ENCODE data around the gene KIF21B.
A peak's percentile ranks its signal among the peaks of the same experiment; 100 is the strongest.

The KIF21B gene, protein sequence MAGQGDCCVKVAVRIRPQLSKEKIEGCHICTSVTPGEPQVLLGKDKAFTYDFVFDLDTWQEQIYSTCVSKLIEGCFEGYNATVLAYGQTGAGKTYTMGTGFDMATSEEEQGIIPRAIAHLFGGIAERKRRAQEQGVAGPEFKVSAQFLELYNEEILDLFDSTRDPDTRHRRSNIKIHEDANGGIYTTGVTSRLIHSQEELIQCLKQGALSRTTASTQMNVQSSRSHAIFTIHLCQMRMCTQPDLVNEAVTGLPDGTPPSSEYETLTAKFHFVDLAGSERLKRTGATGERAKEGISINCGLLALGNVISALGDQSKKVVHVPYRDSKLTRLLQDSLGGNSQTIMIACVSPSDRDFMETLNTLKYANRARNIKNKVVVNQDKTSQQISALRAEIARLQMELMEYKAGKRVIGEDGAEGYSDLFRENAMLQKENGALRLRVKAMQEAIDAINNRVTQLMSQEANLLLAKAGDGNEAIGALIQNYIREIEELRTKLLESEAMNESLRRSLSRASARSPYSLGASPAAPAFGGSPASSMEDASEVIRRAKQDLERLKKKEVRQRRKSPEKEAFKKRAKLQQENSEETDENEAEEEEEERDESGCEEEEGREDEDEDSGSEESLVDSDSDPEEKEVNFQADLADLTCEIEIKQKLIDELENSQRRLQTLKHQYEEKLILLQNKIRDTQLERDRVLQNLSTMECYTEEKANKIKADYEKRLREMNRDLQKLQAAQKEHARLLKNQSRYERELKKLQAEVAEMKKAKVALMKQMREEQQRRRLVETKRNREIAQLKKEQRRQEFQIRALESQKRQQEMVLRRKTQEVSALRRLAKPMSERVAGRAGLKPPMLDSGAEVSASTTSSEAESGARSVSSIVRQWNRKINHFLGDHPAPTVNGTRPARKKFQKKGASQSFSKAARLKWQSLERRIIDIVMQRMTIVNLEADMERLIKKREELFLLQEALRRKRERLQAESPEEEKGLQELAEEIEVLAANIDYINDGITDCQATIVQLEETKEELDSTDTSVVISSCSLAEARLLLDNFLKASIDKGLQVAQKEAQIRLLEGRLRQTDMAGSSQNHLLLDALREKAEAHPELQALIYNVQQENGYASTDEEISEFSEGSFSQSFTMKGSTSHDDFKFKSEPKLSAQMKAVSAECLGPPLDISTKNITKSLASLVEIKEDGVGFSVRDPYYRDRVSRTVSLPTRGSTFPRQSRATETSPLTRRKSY (N-terminal part only)

DNA sequence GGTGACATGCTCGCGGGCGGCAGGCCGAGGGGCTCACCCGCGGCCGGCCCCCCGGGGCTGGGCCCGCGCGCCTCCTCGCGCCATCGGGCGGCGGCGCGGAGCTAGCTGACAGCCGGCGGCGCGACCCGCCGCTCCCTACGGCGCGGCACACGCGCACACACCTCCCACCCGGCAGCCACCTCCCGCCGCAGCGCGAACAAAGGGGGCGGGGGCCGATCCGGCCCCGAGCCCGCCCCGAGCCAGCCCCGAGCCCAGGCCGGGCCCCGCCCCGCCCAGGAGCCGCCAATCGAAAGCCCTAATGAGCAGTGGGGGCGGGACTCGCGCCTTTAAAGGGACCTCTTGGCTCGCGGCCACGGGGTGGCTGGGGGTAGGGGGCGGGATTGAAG lies at the start of gene KIF21B:
TSS of gene KIF21B (minus strand) at position 198 of the 386 bp plus-strand sequence. CDS start 331 bp downstream, outside the sequence.
- peak; percentile 82 for DNase-seq (ENCODE audit: low spot score)

DNA sequence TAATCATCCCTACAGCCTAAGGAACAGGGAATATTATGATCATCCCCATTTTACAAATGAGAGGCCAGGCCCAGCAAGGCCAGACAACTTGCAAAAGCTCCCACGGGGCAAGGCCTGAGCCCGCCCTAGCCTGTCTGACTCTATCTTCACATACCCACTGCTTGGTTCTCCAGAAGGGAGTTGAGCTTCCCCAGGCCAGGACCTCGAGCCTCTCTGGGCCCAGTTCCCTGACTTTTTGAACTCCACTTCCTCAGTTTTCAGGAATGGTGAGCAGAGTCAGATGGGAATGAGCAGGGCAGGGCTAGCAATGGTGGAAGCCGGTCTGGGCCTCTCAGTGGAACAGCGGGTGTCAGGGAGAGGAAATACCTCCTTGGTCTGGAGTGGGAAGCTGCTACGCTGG lies 49.4 kb upstream of the KIF21B start:
- no peak for DNase-seq (ENCODE audit: low spot score)

DNA sequence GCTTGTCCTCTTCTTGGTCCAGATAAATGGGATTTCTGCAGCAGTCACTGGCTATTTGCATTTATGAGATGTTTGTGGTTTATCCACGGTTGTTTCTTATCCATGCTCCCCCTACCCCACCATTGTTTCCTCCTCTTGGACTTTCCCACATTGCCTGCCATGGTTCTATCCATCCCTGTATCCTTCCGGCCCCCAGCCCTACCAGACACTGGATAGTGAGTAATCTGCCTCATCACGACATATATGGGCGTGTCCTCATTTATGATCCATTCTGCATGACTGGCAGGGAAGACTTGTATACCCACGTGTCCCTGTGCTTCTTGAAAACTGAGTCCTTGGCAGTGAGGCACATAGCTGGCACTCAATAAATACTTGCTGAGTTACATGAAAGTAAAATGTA lies 48.6 kb upstream of the KIF21B start:
- no peak for DNase-seq (ENCODE audit: low spot score)

DNA sequence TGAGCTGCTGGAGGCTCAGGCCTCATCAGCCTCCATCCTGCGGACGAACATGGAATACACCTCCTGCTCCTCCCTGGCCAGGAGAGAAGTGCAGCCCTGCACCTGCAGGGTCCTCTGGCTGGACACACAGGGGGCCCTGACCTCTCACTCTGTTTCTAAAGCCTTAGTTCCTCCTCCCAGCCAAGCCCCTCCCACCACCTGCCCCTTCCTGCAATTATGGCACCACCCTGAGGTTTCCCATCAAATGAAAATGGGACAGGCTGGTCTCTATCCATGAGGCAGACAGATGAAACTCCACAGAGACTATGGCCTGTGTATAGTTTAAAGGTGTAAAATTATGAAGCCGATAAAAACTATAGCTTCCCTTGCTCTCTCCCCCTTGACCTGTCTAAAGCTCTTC lies 46.1 kb upstream of the KIF21B start:
- DNase-seq (ENCODE audit: low spot score): no peak

DNA sequence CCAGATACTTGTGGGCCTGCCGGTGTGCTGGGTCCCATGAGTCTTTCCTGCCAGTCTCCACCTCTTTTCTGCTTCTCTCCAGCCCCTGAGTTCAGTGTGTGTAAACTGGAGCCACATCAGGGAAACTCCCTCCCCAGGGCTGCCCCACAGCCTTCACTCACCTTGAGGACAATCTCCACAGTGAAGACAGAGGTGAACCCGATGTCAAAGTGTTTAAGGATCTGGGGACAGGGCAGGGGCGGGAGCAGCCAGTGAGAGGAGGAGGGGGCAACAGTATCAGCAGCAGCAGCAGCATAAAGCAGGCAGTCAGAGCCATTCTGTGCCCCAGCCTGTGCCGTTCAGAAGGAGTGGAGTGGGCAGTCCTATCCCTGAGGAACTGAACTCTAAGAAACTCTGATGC lies 45.5 kb upstream of the KIF21B start:
- no peak for DNase-seq (ENCODE audit: low spot score)

DNA sequence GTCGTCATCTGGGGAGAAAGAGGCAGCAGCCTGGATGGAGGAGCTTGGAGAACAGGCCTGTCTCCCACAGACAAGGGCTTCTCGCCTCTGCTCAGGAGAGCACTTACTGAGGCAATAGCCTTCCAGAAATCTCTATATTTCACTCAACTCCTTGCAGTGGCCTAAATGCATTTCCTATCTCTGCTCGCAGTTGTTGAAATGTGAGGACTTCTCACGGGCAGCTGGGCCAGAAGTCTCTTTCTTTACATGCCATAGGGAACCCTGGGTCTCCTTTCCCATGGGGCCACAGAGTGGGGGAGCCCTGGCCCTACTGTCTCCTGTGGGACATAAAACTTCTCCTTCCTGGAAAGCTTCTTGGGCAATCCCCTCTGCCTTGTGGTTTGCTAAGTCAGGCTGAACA lies 43.5 kb upstream of the KIF21B start:
- no peak for DNase-seq (ENCODE audit: low spot score)

DNA sequence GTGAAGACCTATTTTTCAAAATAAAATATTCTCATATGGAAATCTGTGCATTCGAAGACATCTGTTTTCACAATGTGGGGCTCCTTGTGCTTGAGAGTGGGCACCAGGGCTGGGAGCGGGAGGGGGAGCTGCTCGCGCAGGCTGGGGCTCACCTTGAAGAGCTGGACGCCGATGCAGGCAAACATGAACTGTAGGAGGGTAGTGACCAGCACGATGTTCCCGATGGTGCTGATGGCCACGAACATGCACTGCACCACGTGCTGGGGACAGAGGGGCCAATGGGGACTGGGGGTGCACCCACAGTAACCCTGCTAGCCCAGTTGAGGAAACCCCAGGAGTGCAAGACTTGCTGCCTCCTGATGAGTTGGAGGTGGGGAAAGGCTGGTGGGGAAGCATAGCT lies 42.2 kb upstream of the KIF21B start:
- DNase-seq (ENCODE audit: low spot score): no peak

DNA sequence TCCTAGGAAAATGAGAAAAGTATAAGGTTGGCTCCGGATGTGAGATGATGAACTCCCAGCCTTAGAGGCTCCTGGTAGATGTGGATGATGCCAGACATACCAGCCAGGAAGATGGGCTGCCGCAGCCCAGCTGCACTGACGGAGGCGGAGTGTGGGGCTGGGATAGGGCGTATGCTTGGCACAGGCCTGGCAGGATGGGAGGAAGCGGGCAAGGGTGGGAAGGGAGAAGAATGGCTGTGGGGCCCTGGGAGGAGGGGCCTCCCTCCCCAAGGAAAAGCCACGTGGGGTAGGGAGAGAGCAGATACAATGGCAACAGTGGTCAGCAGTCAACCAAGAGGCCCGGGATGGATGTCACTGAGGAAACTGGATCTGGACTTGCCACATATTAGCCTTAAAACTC lies 41.3 kb upstream of the KIF21B start:
- DNase-seq (ENCODE audit: low spot score): peak; percentile 16

DNA sequence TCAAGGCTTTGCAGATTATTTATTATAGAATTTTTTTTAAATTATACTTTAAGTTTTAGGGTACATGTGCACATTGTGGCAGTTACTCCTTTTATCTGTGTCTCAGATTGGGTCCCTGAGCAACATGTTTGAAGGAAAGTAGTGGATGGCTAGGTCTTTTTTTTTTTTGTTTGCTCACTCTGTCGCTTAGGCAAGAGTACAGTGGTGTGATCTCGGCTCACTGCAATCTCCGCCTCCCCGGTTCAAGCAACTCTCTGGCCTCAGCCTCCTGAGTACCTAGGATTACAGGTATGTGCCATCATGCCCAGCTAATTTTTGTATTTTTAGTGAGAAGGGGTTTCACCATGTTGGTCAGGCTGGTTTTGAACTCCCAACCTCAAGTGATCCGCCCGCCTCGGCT lies 39.6 kb upstream of the KIF21B start:
- DNase-seq (ENCODE audit: low spot score): no peak

DNA sequence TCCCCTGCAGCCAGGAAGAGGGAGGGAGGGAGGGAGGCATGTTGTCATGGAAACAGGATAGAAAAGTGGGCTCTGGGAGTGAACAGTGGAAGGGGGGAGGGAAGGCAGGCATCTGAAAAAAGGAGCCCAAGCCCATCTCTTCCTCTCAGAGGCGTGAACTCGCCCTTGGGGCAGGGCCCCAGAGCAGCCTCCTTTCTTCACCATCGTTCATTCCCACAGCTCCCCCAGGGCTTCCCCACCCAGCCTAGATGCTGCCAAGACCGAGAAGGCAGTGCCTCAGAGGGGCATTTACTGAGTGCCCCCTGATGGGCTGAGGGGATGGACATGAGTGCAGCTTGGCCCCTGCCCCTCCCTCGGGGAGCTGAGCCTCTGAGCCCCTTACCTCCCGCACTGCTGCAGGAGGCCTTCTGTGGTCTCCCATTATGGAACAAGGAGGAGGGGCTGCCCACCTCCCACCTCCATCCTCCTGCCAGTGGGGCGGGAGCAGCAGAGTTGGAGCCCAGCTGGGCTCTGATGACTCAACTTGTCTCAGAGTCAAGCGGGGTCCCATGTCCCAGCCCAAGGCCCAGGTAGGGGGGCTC lies 39.1 kb upstream of the KIF21B start:
- DNase-seq (ENCODE audit: low spot score): no peak

DNA sequence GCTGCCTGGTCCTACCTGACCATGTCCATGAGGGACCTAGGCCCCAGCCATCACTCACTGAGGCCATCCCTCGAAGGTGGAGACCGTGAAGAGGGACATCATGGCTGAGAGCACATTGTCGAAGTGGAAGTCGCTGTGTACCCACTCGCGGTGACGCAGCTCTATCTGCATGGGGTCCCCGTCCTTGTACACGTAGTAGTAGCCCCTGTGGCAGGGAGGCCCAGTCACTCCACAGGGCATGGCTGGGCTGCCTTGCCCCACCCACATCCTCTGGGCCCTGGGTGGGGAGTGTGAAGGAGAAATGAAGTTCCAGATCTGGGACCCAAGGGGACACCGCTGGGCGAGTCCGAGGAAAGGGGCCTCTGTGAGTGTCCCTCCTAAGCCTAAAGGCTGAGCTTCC lies 38.4 kb upstream of the KIF21B start:
- DNase-seq (ENCODE audit: low spot score): no peak

DNA sequence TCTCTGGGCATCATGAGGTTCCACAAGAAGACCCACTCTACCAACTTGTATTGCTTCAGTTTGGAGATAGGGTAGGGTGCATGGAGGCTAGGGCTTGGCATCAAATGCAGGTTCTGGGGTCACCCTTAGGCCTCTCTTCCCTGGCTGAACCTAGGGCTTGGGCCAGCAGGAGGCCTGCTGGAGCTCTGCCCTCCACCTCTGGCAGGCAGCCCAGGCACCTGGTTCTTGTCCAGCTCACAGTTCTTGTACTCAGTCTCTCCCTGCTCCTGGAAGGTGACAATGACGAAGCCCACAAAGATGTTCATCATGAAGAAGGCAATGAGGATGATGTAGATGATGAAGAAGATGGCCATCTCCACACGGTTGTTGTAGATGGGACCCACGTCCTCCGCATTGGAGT lies 37.5 kb upstream of the KIF21B start:
- DNase-seq (ENCODE audit: low spot score): no peak

DNA sequence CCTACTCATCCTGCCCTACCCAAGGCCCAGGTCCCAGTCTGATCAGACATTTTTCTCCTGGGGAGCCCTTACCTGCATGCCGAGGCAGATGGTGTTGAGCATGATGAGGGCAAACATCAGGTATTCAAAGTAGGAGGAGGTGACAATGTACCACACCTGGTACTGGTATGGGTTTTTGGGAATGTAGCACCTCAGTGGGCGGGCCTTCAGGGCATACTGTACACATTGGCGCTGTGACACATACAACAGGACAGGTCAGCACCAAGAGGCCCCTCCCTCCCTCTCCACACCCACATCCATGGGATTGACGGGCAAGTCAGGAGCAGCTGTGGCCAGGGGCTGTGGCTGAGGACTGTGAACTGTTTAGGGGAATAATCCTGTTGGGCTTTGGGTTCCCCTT lies 37.1 kb upstream of the KIF21B start:
- DNase-seq (ENCODE audit: low spot score): no peak

DNA sequence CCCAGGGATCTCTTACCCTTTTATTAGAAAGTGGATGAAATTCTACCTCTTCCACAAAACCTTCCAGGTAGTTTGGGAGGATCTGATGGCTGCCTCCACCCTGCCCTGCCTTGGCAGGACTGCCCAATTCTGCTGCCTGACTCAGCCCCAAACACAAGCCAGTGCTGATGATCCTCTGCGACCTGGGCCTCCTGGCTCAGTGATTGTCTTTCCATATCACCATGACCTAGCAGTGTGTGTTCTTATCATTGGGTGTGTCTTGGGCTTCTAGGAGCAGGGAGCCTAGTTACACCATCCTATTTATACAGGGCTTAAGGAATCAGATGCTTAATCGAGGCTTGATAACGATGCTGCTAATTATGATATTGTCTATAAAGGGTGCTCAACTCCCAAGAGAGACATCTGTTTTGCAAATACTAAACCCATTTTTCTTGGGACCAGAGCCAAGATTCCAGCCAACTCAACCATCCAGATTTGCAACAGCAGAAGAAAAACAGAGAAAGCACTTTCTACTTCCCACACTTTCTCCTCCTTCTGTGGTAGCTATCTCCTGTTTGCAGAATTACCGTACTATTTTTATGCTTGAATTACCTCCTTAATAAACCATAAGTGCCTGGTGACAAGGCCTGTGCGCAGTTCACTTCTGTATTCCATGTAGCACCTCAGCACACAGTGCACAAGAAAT lies 36.5 kb upstream of the KIF21B start:
- DNase-seq (ENCODE audit: low spot score): no peak

DNA sequence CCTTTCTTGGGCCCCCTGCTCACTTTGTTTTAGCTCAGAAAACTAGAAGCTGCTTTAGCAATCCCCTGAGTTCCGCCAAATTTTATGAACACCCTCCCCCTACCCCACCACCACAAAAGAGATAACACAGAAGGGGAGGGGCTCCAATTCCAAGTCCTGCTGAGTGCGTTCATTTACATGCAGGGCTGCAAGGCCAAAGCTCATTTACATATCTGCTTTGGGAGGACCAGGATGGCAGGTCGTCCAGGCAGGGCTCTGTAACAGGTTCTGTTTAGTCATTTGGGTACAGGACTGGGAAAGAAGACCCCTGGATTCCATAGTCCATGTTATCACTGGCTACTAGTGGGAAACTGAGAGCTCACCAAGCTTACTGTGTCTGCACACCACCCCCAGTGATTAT lies 35.9 kb upstream of the KIF21B start:
- no peak for DNase-seq (ENCODE audit: low spot score)

DNA sequence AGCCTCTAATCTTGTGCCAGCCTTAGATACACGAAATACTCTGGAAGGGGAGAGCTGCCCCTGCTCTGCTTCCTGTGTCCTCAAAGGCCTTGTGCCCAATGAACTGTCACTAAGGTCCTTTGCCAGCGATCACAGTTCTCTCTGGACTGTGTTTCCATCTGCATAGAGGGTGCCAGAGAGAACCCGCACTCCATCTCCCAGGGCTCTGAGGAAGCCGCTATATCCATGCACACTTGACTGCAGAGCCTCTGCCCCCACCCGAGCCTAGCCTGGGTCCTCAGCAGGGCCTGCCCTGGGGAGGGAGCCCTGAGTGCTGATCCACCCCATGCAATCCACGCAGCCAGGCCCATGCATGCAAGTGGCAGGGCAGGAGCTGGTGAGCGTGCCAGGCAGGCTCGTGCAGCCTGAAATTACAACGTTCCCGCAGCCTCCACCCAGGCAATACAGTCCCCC lies 30.6 kb upstream of the KIF21B start:
- no peak for DNase-seq (ENCODE audit: low spot score)

DNA sequence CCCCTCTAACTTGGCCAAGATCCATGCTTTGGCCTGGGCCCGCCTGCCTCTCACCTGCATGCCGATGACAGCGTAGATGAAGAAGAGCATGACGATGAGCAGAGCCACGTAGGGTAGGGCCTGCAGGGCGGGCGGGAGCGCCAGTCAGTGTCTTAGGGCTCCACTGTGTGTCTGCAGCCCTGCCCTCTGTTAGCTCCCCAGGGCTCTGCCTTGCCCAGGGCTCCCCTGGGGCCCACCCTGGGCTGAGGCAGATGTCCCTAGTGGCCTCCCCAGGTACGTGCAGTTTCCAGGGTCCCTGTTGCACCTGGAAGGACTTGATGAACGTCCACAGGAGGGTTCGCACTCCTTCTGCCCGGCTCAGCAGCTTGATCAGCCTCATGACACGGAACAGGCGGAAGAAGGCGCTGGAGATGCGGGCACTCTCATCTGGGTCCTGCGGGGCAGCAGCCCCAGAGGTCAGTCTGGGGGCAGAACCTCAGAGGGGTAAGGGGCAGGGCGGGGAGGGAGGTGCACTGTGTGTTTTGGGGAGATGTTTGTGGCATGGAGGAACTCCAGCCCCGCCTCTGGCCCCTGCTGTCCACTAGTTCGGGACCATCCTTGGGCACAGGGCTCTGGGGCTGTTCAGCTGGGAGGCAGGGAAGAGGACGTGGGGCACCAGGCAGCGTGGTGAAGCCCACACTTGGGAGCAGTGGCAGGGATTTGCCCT lies 29.8 kb upstream of the KIF21B start:
- DNase-seq (ENCODE audit: low spot score): no peak

DNA sequence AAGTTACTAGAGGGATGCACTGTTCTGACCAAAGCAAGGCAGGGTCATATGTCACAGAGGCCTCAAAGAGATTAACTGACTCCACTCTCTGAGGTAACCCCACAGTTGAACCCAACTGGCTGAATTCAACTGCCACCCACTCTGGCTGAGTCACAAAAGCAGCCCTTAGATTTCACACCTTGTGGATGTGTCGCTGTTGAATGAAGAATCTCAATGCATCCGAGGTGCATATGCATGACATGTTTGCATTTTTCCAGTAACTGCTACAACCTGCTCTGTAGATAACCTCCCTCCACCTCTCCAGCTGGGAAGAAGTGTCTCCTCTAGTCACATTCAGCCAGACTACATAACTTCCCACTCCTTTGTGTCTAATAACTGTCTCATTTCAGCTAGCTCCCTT lies 27.9 kb upstream of the KIF21B start:
- no peak for DNase-seq (ENCODE audit: low spot score)

DNA sequence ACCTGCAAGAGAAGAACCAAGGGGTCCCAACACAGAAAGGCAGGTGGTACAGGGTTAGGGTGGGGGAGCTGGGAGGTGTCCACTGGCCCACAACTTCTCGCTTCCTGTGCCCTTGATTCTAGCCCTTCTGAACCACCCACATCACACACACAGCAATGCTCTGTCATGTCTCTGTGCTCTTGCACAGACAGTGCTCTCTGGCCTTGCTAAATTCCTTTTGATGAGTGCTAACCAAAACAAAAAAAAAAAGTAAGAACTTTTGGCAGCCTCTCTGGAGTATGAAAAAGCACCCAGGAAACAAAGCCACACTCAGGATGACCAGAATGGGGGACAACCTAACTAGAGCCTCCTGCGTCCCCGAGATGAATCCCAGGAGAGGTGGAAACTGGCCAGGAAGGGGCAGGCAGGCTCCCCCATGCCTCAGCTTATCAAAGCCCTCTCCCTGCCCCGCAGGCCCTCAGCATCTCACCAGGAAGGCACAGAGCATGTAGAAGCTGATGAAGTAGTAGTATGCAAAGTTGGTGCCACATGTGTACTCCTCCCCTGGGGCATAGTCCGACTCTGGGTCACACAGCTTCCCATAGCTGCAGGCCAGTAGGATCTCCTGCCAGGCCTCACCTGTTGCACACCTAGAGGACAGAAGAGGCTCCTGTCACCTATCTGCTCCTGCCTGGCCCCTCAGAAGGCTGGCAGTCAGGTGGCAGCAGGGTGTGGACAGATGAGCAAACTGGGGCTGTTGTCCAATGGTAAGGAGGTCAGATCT lies 27.2 kb upstream of the KIF21B start:
- no peak for DNase-seq (ENCODE audit: low spot score)

DNA sequence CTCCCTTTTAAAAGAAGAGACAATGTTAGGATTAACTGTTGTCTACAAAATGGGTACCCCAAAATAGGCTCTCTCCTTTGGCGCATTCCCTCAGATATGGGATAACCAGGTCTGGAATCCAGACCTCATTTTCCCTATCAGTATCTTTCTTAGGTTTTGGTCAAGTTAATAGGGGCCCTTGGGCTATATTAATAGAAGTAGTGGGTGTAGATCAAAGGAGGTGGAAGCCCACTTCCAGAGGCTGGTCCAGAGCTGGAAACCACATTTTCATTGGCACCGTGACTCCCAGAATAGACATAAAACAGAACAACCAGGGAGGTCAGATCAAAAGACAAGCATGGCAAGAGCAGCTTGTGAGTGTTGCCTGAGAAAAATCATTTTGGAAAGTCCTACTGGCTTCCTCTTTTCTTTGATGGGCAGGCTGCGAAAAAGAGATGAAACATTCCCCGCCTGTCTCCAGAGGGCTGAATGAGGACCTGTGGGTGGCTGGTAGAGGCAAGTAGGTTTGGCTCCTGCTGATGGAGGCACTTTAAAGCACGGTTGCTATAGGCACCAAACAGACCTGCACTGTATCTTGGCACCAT lies 25.8 kb upstream of the KIF21B start:
- DNase-seq (ENCODE audit: low spot score): no peak

Data from globus pallidus (tissue), 1 donor.